GM10266 (cell line): ENCODE measurements around the gene SLC23A3.

Experiments used
- DNase-seq: peaks from one replicate; pipeline ENCODE4 v3.0.0; 2012; ENCODE audit errors: extremely low spot score
- CTCF ChIP-seq: IDR thresholded peaks from 2 replicates; pipeline ENCODE4 v1.5.1; 2012; ENCODE audit warnings: mild to moderate bottlenecking, low read depth; ENCODE audit not compliant: control insufficient read depth, insufficient read depth; ENCODE audit errors: missing control alignments

The SLC23A3 gene

GRCh38 chr2:219176818-219177551 is 7.2 kb upstream of the SLC23A3 start, which contains the start of gene CNPPD1:
Gene CNPPD1 (minus strand): TSS chr2:219176925. CDS start chr2:219176828, 97 bp downstream.
- peak; percentile 94 for DNase-seq
- no peak for TF ChIP-seq CTCF

GRCh38 chr2:219175928-219176817 is 6.3 kb upstream of the SLC23A3 start:
- peak; percentile 34 for DNase-seq
- no peak for TF ChIP-seq CTCF

GRCh38 chr2:219175486-219175885 is 5.7 kb upstream of the SLC23A3 start:
- TF ChIP-seq CTCF = no peak
- DNase-seq = no peak

- no peak for DNase-seq
- TF ChIP-seq CTCF = no peak
These were observed 5.0 kb upstream of the SLC23A3 start for GRCh38 chr2:219174801-219175200.

- no peak for TF ChIP-seq CTCF
- DNase-seq = no peak
These were observed 4.3 kb upstream of the SLC23A3 start for GRCh38 chr2:219174146-219174545.

- no peak for TF ChIP-seq CTCF
- no peak for DNase-seq
These were observed 3.3 kb upstream of the SLC23A3 start for GRCh38 chr2:219173176-219173575.
